ENCODE data around the gene ENPP3.
"Not testable (repeated sequence)": the region's sequence is repeated elsewhere in the genome, so short reads cannot be mapped to it uniquely, and the experiment has no call there.

Gene ENPP3

DNA sequence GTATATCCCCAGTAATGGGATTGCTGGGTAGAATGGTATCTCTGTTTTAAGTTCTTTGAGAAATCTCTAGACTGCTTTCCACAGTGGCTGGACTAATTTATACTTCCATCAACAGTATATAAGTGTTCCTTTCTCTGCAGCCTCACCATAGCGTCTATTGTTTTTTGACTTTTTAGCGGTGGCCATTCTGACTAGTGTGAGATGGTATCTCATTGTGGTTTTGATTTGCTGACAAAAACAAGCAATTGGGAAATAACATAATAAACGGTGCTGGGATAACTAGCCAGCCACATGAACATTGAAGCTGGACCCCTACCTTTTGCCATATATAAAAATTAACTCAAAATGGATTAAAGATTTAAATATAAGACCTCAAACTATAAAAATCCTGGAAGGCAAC, 49.9 kb downstream of the ENPP3 start:
- no peak for DNase-seq

DNA sequence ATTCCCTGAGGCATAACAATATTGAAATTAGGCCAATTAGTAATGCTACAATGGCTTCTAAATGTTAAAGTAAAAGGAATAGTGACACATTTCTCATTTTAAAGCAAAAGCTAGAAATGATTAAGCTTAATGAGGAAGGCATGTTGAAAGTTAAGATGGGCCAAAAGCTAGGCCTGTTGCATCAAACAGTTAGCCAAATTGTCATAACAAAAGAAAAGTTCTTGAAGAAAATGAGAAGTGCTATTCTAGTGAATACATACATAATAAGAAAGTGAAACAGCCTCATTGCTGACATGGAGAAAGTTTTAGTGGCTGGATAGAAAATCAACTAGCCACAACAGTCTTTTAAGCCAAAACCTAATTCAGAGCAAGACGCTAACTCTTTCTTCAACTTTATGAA, 51.2 kb downstream of the ENPP3 start:
- DNase-seq: no peak

GRCh38 chr6:131692031-131692430, 54.9 kb downstream of the ENPP3 start:
- no peak for DNase-seq

- DNase-seq: no peak
Measured at GRCh38 chr6:131692589-131692988, 55.5 kb downstream of the ENPP3 start.

GRCh38 chr6:131693384-131693783, 56.3 kb downstream of the ENPP3 start:
- DNase-seq: no peak

DNA sequence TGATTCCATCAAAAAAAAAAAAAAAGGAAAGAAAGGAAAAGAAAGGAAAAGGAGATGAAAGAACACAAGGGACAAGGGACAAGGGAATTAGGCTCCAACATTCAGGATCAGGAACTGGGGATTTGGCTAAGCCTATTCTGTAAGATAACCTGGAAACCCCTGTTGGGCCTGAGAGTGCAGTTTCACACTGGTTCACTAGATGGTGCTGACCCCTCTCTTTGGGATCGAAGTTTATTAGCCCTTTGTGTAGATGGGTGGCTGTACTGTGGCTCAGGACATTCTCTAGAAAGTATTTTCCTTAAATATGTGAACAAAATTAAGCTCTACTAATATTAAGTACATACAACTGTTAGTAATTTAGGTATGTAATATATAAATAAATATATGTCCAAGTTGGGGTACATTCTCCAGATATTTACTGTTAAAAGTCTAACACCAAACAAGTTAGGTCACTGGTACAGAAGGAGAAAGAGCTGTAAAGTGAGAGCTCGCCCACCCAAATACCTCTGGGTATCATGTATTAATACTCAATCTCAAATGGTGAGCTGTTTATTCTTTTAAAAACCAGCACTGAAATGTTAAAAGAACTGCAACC, 57.8 kb downstream of the ENPP3 start:
- peak; percentile 17 to 19 for DNase-seq

GRCh38 chr6:131696956-131697355, 59.9 kb downstream of the ENPP3 start:
- DNase-seq: no peak

- not testable (repeated sequence) for DNase-seq
Measured at GRCh38 chr6:131700851-131701250, 63.7 kb downstream of the ENPP3 start.

DNA sequence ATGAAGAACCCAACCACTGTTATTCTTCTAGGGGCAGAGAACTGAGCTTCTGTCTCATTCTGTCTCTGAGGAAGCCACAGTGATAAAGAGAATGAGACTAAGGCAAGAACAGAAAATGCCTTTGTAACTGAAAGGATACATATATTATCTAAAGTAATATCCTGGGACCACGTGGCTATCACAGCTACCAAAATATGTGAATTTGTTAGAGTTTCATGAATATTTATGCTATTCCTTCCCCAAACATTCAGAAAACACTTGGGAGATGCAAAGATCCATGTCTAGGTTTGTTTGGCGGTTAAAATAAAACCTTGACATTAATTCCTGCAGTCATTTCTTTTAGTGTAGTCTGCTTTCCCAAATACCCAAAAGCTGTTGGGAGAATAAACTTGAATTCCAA, 66.8 kb downstream of the ENPP3 start:
- DNase-seq: not testable (repeated sequence)

GRCh38 chr6:131710917-131711316, 73.8 kb downstream of the ENPP3 start, which contains the start of gene CTAGE9:
TSS of gene CTAGE9 (minus strand) at chr6:131711017. CDS start at chr6:131711017, 0 bp downstream.
- DNase-seq: not testable (repeated sequence)

- not testable (repeated sequence) for DNase-seq
Measured at GRCh38 chr6:131715567-131715966, 78.5 kb downstream of the ENPP3 start.

DNA sequence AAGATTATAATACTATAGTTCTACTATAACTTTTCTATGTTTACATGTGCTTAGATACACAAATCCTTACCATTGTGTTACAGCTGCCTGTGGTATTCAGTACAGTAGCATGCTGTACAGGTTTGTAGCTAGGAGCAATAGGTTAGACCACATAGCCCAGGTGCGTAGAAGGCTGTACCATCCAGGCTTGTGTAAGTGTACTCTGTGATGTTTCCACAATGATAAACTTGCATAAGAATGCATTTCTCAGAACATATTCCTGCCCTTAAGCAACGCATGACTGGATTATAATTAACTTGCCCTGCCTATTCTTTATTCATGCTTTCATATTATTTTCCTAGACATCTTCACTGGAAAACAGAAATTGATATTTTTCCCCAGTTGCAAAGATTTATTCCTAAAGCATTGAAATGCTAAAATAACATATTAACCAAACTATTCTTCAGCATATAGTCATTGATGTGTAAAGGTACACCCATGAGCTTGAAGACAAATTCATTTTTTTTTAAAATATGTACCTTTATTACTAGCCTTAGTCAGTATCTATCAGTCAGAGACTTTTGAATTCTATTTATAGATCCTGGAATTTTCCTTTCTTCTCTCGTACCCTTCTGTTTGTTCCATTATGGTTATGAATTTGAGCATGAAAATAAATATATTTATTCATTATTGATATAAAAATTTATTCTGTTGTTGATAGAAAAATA, 80.9 kb downstream of the ENPP3 start:
- no peak for DNase-seq

- DNase-seq: no peak
Measured at GRCh38 chr6:131721161-131721560, 84.1 kb downstream of the ENPP3 start.

- no peak for DNase-seq
Measured at GRCh38 chr6:131724114-131724513, 87.0 kb downstream of the ENPP3 start.

DNA sequence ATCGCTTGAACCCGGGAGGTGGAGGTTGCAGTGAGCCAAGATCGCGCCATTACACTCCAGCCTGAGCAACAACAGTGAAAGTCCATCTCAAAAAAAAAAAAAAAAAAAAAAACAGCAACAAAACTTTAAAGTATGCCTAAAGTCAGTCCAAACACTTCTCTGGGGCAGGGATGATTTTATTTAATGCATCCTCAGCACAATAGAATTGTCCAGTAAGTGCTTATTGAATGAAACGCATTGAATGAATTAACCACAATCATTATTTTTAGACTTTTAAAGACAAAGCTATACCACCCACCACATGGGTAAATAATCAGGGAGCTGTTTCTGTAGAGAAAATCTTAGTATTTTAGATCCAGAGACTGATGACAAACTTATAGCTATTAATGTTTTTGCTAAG, 90.4 kb downstream of the ENPP3 start:
- no peak for DNase-seq

DNA sequence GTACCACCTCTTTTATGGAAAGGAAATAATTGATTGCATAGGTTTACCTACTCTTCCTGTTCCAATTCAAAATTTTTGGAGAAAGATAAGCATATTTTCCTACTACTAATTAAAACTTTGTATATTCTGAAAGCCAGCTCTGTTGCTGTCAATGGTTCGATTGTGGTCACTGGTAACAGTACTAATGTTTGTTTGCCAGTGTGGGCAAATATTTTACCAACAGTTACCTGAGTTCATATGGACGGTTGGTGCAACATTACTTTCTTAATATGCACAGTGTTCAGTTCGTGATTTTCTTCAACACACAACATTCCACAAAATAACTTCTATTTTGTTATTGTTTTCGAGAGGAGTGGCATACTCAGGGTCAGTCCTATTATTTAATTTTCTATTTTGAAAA, 90.8 kb downstream of the ENPP3 start:
- DNase-seq: no peak

GRCh38 chr6:131728296-131728939, 91.3 kb downstream of the ENPP3 start:
- DNase-seq: no peak

GRCh38 chr6:131729550-131729949, 92.4 kb downstream of the ENPP3 start:
- no peak for DNase-seq

- DNase-seq: peak in 1 of 2 donors; percentile 5
Measured at GRCh38 chr6:131730264-131730663, 93.2 kb downstream of the ENPP3 start.

DNA sequence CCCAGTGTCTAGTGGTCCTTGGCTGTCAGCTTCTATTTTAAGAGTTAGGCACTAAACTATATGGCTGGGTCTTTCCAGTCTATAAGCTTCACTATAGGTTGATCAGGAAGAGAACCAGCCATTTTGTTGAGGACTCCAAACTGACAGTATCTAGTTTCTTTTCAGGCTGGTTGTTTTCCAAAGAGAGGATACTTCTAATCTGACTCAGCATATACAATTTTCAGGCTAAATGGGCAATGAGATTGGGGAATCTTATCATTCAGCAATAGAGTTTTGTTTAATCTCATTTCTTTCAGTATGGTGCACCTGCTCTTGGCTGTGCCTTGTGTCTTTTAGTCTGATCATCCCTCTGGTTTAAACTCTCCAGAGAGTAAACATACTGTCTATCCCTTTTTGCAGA, 94.1 kb downstream of the ENPP3 start:
- DNase-seq: no peak

DNA sequence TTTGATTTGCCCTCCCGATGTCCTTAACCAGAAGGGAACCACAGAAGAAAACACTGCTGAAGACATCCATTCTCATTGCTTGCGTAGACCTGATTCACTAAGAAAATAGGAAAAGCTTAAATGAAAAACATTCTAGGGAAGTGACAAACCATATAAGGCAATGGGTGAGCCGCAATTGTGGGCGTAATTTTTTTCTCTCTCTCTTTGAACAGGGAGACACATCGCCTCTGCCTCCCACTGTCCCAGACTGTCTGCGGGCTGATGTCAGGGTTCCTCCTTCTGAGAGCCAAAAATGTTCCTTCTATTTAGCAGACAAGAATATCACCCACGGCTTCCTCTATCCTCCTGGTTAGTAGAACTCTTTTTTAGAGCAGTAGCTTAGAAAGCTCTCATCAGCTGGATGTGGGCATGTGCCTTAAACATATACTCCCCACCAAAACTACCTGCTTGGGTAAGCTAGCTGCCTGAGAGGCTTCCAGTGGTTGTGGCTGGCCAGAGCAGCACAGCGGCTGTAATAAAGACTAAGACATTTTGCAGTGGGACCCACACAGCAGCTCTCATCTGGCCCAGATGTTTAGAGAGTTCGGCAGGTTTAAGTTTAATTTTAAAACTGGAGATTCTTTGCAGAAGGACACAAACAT, 96.4 kb downstream of the ENPP3 start:
- peak; percentile 17 to 61 for DNase-seq

DNA sequence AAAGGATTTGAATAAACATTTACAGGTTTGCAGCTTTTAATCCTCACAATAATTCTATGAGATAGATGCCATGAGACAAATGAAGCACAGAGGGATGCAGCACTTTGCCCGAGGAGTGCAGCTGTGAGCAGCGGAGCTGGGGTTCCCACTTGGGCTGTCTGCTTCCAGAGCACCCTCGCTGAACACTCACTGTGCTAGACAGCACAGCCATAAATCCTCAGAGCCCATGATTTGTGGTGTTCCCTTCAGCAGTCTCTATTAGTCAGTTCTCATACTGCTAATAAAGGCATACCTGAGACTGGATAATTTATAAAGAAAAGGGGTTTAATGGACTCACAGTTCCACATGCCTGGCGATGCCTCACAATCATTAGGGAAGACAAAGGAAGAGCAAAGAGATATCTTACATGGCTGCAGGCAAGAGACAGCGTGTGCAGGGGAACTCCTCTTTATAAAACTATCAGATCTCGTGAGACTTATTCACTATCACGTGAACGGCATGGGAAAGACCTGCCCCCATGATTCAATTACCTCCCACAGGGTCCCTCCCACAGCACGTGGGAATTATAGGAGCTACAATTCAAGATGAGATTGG, 99.0 kb downstream of the ENPP3 start:
- DNase-seq: no peak

DNA sequence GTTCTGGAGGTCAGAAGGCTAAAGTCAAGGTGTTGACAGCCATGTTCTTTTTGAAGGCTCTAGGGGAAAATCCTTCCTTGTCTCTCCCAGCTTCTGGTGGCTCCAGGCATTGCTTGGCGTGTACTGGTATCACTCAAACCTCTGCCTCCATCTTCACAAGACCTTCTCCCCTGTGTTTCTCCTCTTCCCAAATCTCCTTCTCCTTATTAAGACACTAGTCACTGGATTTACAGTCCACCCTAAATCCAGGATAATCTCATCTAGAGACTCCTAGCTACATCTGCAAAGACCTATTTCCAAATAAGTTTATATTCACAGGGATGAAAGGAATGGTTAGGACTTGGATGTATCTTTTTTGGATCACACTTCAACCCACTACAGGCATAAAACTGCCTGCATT, 99.7 kb downstream of the ENPP3 start:
- no peak for DNase-seq

All from hippocampal formation (tissue), 2 donors.